Astrocyte (in vitro differentiated cells and primary cell): Measurements from ENCODE around the gene COL26A1. TPM values are rescaled to one million over a fixed set of nuclear protein-coding genes. Genes with fewer than 3 reads are reported as not detected.

Experiments
- DNase-seq: peaks from one replicate; pipeline ENCODE4 v3.0.0-alpha.2; 2010; ENCODE audit warnings: low read depth
- FAIRE-seq: peaks from 2 replicates; lab custom pipeline; 2011; peaks lifted over from hg19 to GRCh38; lab: Jason Lieb, UNC
- H2AFZ ChIP-seq: 2 replicates; pipeline ENCODE4 v1.6.0; 2012; ENCODE audit warnings: low read depth, low read length, inconsistent platforms
- H3K27ac ChIP-seq: 2 replicates; pipeline ENCODE4 v1.5.1; 2011; ENCODE audit warnings: low read depth, low read length, inconsistent platforms
- H3K27me3 ChIP-seq: 2 replicates; pipeline ENCODE4 v1.6.0; 2011; ENCODE audit warnings: low read length, inconsistent platforms; ENCODE audit not compliant: insufficient read depth
- H3K36me3 ChIP-seq: 2 replicates; pipeline ENCODE4 v1.5.1; 2011; ENCODE audit warnings: low read length, inconsistent platforms; ENCODE audit not compliant: insufficient read depth
- H3K4me1 ChIP-seq: 2 replicates; pipeline ENCODE4 v1.5.1; 2011; ENCODE audit warnings: low read length, inconsistent platforms; ENCODE audit not compliant: insufficient read depth
- H3K4me2 ChIP-seq: 2 replicates; pipeline ENCODE4 v1.6.0; 2012; ENCODE audit warnings: low read length, inconsistent platforms
- H3K4me3 ChIP-seq: 2 replicates; pipeline ENCODE4 v1.5.1; 2011; ENCODE audit warnings: low read depth, mild to moderate bottlenecking, low read length, inconsistent platforms; ENCODE audit not compliant: insufficient read depth
- H3K79me2 ChIP-seq: 2 replicates; pipeline ENCODE4 v1.6.0; 2012; ENCODE audit warnings: mild to moderate bottlenecking, low read length, inconsistent platforms; ENCODE audit not compliant: insufficient read depth
- H3K9ac ChIP-seq: 2 replicates; pipeline ENCODE4 v1.6.0; 2012; ENCODE audit warnings: mild to moderate bottlenecking, low read length, inconsistent platforms
- H3K9me3 ChIP-seq: 2 replicates; pipeline ENCODE4 v1.5.1; 2012; ENCODE audit warnings: low read depth, mild to moderate bottlenecking, low read length, inconsistent platforms; ENCODE audit not compliant: insufficient read depth
- H4K20me1 ChIP-seq: 2 replicates; pipeline ENCODE4 v1.6.0; 2012; ENCODE audit warnings: low read length, inconsistent platforms; ENCODE audit not compliant: insufficient read depth
- H3K27ac Mint-ChIP-seq: one replicate; pipeline ENCODE4 v1.8.0; 2021; ENCODE audit warnings: mild to moderate bottlenecking, mixed read lengths; ENCODE audit not compliant: unreplicated experiment
- H3K27me3 Mint-ChIP-seq: one replicate; pipeline ENCODE4 v1.8.0; 2021; ENCODE audit warnings: low read depth, mixed read lengths; ENCODE audit not compliant: unreplicated experiment
- H3K36me3 Mint-ChIP-seq: one replicate; pipeline ENCODE4 v1.8.0; 2021; ENCODE audit warnings: low read depth, mixed read lengths; ENCODE audit not compliant: unreplicated experiment
- H3K4me1 Mint-ChIP-seq: one replicate; pipeline ENCODE4 v1.8.0; 2021; ENCODE audit warnings: low read depth, mixed read lengths; ENCODE audit not compliant: unreplicated experiment
- H3K4me3 Mint-ChIP-seq: one replicate; pipeline ENCODE4 v1.8.0; 2021; ENCODE audit warnings: mild to moderate bottlenecking, moderate library complexity, mixed read lengths; ENCODE audit not compliant: unreplicated experiment
- H3K9me3 Mint-ChIP-seq: one replicate; pipeline ENCODE4 v1.8.0; 2021; ENCODE audit warnings: mild to moderate bottlenecking, mixed read lengths; ENCODE audit not compliant: unreplicated experiment
- EZH2 ChIP-seq: IDR thresholded peaks from 2 replicates; pipeline ENCODE4 v1.6.1; 2012; ENCODE audit warnings: mild to moderate bottlenecking, low read length, inconsistent platforms; ENCODE audit not compliant: insufficient read depth
- total RNA-seq: library from RNA; stranded (reverse); gene quantifications from 2 replicates; pipeline ENCODE4 v1.2.1, GENCODE V29; 2021
- TF ChIP-seq, protein P1 (sequence below): IDR thresholded peaks from 2 replicates; pipeline ENCODE4 v1.5.1; 2011; ENCODE audit warnings: low read depth, mild to moderate bottlenecking, inconsistent platforms, low read length, moderate library complexity; ENCODE audit not compliant: insufficient read depth

The COL26A1 gene
- total RNA-seq, 1 donor from 2014 or later: 7.1 TPM

DNA sequence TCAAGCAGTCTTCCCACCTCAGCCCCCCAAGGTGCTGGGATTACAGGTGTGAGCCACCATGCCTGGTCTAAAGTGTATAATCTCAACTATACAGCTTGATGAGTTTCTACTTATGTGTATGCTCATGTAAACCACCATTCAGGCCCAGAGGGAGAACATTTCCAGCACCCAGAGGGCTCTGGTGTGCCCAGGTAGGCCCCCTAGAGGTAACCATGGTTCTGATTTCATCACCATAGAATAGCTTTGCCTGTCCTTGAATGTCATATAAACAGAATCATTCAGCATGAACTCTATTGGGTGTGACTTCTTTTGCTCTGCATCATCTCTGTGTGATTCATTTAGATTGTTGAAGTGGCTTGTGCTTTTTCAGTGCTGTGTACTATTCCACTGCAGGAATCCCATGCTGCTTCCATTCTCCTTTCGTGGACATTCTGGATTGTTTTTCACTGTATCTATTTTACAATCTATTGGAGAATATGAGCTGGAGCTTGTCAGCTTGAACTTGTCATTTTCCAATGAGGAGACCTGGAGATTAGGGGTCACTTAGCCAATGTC, 35.2 kb downstream of the COL26A1 start:
- H3K9ac ChIP-seq: no peak overlapping the region
- no peaks in the 10 kb centered on the region for H4K20me1 ChIP-seq
- no peak overlapping the region for H3K27ac ChIP-seq
- H3K4me3 ChIP-seq: no peak overlapping the region
- no peak overlapping the region for H3K4me2 ChIP-seq
- peaks cover 20% of the 10 kb centered on the region for H3K27me3 Mint-ChIP-seq
- H2AFZ ChIP-seq: no peak overlapping the region
- DNase-seq (no peak), FAIRE-seq (no peak)
- H3K9me3 ChIP-seq: no peaks in the 10 kb centered on the region
- no peaks in the 10 kb centered on the region for H3K79me2 ChIP-seq
- H3K4me1 ChIP-seq: peaks cover 9% of the 10 kb centered on the region
- no peaks in the 10 kb centered on the region for H3K9me3 Mint-ChIP-seq
- H3K4me1 Mint-ChIP-seq: peaks cover 8% of the 10 kb centered on the region
- H3K27me3 ChIP-seq: peaks cover 11% of the 10 kb centered on the region
- no peak overlapping the region for H3K27ac Mint-ChIP-seq
- no peaks in the 10 kb centered on the region for H3K36me3 ChIP-seq
- no peaks in the 10 kb centered on the region for H3K36me3 Mint-ChIP-seq
- no peak overlapping the region for H3K4me3 Mint-ChIP-seq
- TF ChIP-seq, protein P1, sequence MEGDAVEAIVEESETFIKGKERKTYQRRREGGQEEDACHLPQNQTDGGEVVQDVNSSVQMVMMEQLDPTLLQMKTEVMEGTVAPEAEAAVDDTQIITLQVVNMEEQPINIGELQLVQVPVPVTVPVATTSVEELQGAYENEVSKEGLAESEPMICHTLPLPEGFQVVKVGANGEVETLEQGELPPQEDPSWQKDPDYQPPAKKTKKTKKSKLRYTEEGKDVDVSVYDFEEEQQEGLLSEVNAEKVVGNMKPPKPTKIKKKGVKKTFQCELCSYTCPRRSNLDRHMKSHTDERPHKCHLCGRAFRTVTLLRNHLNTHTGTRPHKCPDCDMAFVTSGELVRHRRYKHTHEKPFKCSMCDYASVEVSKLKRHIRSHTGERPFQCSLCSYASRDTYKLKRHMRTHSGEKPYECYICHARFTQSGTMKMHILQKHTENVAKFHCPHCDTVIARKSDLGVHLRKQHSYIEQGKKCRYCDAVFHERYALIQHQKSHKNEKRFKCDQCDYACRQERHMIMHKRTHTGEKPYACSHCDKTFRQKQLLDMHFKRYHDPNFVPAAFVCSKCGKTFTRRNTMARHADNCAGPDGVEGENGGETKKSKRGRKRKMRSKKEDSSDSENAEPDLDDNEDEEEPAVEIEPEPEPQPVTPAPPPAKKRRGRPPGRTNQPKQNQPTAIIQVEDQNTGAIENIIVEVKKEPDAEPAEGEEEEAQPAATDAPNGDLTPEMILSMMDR: no peak
- TF ChIP-seq EZH2: no peak

DNA sequence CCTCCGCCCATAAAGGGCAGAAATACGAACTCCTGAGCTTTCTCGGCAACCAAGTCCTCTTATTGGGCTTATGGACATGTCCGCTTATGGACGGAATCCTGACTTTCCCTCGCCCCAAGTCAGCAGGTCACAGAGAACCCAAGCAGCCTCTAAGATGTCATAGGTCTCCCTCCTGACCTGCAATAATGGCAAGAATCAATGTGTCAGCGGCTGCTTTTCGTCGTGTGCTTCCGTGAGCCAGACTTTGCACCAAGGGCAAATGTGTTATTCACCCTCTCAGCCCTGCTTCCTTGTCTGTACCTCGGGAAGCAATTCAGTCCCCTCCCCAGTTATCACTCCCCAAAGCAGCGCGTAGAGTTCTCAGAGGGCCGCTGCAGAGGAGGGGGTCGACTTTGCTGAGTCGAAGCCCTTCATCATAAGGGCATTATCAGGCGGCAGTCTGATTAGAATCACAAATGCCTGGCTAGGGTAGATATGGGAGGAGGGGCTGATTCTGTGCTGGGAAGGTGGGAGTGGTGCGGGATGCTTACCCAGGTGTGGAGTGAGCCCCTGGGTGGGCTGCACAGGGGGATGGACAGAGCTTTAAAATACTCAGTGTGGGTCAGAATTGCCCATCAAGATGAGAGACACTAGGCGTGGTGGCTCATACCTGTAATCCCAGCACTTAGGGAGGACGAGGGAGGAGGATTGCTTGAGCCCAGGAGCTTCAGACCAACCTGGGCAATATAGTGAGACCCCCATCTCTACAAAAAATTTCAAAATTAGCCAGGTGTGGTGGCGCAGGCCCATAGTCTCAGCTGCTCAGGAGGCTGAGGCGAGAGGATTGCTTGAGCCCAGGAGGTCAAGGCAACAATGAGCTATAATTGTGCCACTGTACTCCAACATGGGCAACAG, 36.0 kb downstream of the COL26A1 start:
- Mint-ChIP-seq H3K36me3 (no peaks in the 10 kb centered on the region), H3K27me3 (peaks cover 20% of the 10 kb centered on the region), H3K4me1 (peaks cover 8% of the 10 kb centered on the region), H3K27ac (no peak overlapping the region), H3K9me3 (no peaks in the 10 kb centered on the region), H3K4me3 (no peak overlapping the region)
- H3K9ac ChIP-seq: no peak overlapping the region
- TF ChIP-seq, protein P1: no peak
- TF ChIP-seq EZH2: no peak
- peaks cover 9% of the 10 kb centered on the region for H3K4me1 ChIP-seq
- no peak overlapping the region for H3K27ac ChIP-seq
- peaks cover 11% of the 10 kb centered on the region for H3K27me3 ChIP-seq
- H3K9me3 ChIP-seq: no peaks in the 10 kb centered on the region
- H3K4me2 ChIP-seq: no peak overlapping the region
- H3K79me2 ChIP-seq: no peaks in the 10 kb centered on the region
- H4K20me1 ChIP-seq: no peaks in the 10 kb centered on the region
- H2AFZ ChIP-seq: no peak overlapping the region
- no peak for DNase-seq
- FAIRE-seq: no peak
- H3K4me3 ChIP-seq: no peak overlapping the region
- H3K36me3 ChIP-seq: no peaks in the 10 kb centered on the region

DNA sequence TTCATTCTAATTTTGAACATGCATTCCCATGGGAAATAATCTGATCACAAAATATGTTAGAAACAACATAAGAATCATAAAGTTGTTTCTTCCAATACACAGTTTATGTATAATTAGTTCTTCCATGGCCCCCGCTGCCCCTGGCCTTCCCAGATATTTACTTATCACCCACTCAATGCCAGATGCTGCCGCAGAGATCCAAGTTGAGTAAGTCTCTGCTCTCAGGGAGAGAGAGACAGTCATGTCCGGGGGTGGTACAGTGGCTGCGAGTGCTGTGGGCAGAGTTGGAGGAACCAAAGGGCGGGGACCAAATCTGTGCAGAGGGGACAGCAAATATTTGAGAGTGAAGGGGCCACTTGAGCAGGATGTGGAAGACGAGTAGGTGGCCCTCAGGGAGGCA, 37.1 kb downstream of the COL26A1 start:
- H3K36me3 ChIP-seq: no peaks in the 10 kb centered on the region
- Mint-ChIP-seq H3K4me3 (no peak overlapping the region), H3K9me3 (no peaks in the 10 kb centered on the region), H3K27me3 (peaks cover 20% of the 10 kb centered on the region), H3K27ac (no peak overlapping the region), H3K36me3 (no peaks in the 10 kb centered on the region), H3K4me1 (peaks cover 8% of the 10 kb centered on the region)
- no peaks in the 10 kb centered on the region for H3K9me3 ChIP-seq
- TF ChIP-seq, protein P1: no peak
- peak; percentile 27 for DNase-seq
- no peak overlapping the region for H3K4me3 ChIP-seq
- FAIRE-seq: no peak
- H2AFZ ChIP-seq: peak overlapping the region; percentile 11
- H3K4me1 ChIP-seq: peaks cover 9% of the 10 kb centered on the region
- no peaks in the 10 kb centered on the region for H3K79me2 ChIP-seq
- no peak overlapping the region for H3K4me2 ChIP-seq
- no peak overlapping the region for H3K27ac ChIP-seq
- H4K20me1 ChIP-seq: no peaks in the 10 kb centered on the region
- H3K27me3 ChIP-seq: peaks cover 14% of the 10 kb centered on the region
- no peak overlapping the region for H3K9ac ChIP-seq
